ENCODE measurements around the gene POLR2F. TPM values are rescaled to one million over a fixed set of nuclear protein-coding genes. Genes with fewer than 3 reads are reported as not detected.

The POLR2F gene
- total RNA-seq, 4 donors from 2014 or later: 31.5 to 63.8 (median 43.3) TPM

- no peak for DNase-seq
- Histone ChIP-seq H3K4me3 (no peak overlapping the region), H3K9me3 (no peaks in the 10 kb centered on the region), H3K4me1 (no peaks in the 10 kb centered on the region), H3K27me3 (no peaks in the 10 kb centered on the region), H3K27ac (no peak overlapping the region), H3K36me3 (no peaks in the 10 kb centered on the region)
- TF ChIP-seq POLR2A (IDR thresholded peaks at IDR 0.05) (no peak), CTCF (IDR thresholded peaks at IDR 0.05) (no peak)
- intact Hi-C loops (cut with DNase I; ENCODE audit: low total_unique reads): no loop called here
These were observed 33.4 kb upstream of the POLR2F start for GRCh38 chr22:37920126-37920525.

DNA sequence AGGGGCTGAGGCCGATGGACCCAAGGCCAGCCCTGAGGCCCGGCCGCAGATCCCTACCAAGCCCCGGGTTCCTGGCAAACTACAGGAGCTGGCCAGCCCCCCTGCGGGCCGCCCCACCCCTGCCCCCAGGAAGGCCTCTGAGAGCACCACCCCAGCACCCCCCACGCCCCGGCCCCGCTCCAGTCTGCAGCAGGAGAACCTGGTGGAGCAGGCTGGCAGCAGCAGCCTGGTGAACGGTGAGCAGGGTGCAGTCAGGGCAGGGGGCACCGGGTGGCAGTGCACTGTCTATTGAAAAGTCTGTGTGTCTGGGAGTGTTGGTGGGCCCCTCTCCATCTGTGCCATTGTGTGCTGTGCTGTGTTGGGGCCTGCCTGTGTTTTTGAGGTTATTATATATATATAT is 31.3 kb upstream of the POLR2F start:
- no peak for TF ChIP-seq POLR2A (IDR thresholded peaks at IDR 0.05)
- TF ChIP-seq CTCF (IDR thresholded peaks at IDR 0.05): no peak
- Histone ChIP-seq H3K27ac (no peak overlapping the region), H3K9me3 (no peaks in the 10 kb centered on the region), H3K4me3 (no peak overlapping the region), H3K4me1 (no peaks in the 10 kb centered on the region), H3K36me3 (no peaks in the 10 kb centered on the region), H3K27me3 (no peaks in the 10 kb centered on the region)
- DNase-seq: no peak
- intact Hi-C loops (cut with DNase I; ENCODE audit: low total_unique reads): no loop called here

DNA sequence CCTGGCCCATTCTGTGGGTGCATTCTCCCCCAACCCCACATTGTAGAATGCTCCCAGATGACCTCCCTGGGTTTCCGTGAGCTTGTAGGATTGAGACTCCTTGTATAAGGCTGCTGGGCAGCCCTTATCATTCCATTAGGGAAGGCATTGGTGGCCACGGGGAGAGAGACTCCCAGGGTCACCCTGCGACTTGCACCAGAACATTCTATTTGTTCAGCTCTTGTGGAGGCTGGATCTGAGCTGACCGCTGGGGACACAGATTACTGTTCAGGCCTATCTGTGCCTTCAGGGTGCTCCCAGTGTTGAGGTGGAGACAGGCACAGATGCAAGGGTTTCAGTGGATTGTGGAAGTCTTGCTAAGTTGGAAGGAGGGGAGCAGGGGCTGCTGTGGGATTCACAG is 29.6 kb upstream of the POLR2F start:
- Histone ChIP-seq H3K9me3 (no peaks in the 10 kb centered on the region), H3K36me3 (no peaks in the 10 kb centered on the region), H3K27me3 (no peaks in the 10 kb centered on the region), H3K4me1 (no peaks in the 10 kb centered on the region), H3K27ac (no peak overlapping the region), H3K4me3 (no peak overlapping the region)
- no peak for DNase-seq
- TF ChIP-seq POLR2A (IDR thresholded peaks at IDR 0.05) (no peak), CTCF (IDR thresholded peaks at IDR 0.05) (no peak)
- intact Hi-C loops (cut with DNase I; ENCODE audit: low total_unique reads): no loop called here

DNA sequence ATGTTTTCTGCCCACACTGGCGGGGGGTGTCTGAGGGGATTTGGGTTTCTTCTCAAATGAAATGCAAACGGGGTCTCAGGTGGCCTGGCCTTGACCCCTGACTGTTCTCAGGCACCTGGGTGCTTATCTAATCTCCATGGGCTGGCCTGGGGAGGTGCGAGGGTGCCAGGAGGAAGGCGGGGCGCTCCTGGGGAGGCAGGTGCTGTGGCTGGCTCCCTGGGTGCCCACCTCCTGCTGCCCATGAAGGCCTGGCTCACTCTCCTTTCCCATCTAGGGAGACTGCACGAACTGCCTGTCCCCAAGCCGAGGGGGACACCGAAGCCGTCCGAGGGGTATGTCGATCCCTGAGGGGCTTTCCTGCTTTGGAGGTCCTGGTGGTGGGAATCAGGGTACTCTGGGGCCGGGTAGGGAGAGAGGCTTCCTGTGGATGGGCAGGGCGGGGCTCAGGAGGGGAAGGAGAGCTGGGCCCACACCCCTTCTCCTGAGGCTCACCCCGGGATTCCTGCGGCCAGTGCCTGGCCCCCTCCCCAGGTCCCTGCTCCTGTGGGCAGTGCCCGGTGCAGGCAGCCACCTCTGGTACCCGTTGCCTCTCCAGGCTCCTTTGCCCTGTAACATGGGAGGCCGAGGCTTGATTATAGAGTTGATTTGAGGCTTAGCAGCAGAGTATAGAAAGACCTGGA is 29.0 kb upstream of the POLR2F start:
- no peak for TF ChIP-seq POLR2A (IDR thresholded peaks at IDR 0.05)
- no peak for TF ChIP-seq CTCF (IDR thresholded peaks at IDR 0.05)
- no peak for DNase-seq
- Histone ChIP-seq H3K27me3 (no peaks in the 10 kb centered on the region), H3K27ac (no peak overlapping the region), H3K4me1 (no peaks in the 10 kb centered on the region), H3K4me3 (no peak overlapping the region), H3K9me3 (no peaks in the 10 kb centered on the region), H3K36me3 (no peaks in the 10 kb centered on the region)
- intact Hi-C loops (cut with DNase I; ENCODE audit: low total_unique reads): no loop called here

GRCh38 chr22:37925330-37925729 is 28.2 kb upstream of the POLR2F start:
- Histone ChIP-seq H3K4me3 (no peak overlapping the region), H3K4me1 (no peaks in the 10 kb centered on the region), H3K27ac (peak overlapping the region in 1 of 2 donors; percentile 15), H3K27me3 (no peaks in the 10 kb centered on the region), H3K36me3 (no peaks in the 10 kb centered on the region), H3K9me3 (no peaks in the 10 kb centered on the region)
- intact Hi-C loops (cut with DNase I; ENCODE audit: low total_unique reads): no loop called here
- DNase-seq: no peak
- no peak for TF ChIP-seq CTCF (IDR thresholded peaks at IDR 0.05)
